Measurements from ENCODE around the gene DACH1. TPM values are rescaled to one million over a fixed set of nuclear protein-coding genes. Genes with fewer than 3 reads are reported as not detected.

Gene DACH1
- polyA plus RNA-seq, 1 donor, result 120 TPM

- no peak for DNase-seq
Observed at GRCh38 chr13:71395053-71395452, 472.0 kb downstream of the DACH1 start.

- no peak for DNase-seq
Observed at GRCh38 chr13:71394176-71394575, 472.8 kb downstream of the DACH1 start.

All from left kidney (tissue), 2 donors.